HL-60 (cell line): Measurements from ENCODE around the gene MARCHF5.

Experiments
- DNase-seq, 2 experiments: peaks; one replicate each; pipeline ENCODE4 v3.0.0-alpha.2; 2010 to 2020; ENCODE audit warnings: low read depth in 1 of 2, low spot score in 1 of 2
- H3K27ac ChIP-seq: fragments of 250-450 bp; sonication (Bioruptor Pico); replicated peaks from 2 replicates; pipeline ENCODE4 v1.5.1; 2020; ENCODE audit warnings: mild to moderate bottlenecking, moderate library complexity
- H3K27me3 ChIP-seq: fragments of 250-450 bp; sonication (Bioruptor Pico); 2 replicates; pipeline ENCODE4 v1.5.1; 2021; ENCODE audit warnings: mild to moderate bottlenecking, moderate library complexity; ENCODE audit not compliant: insufficient read depth, poor library complexity, severe bottlenecking
- H3K4me3 ChIP-seq: replicated peaks from 2 replicates; pipeline ENCODE4 v1.5.1; 2011; ENCODE audit warnings: mild to moderate bottlenecking, control low read depth, low read length; ENCODE audit not compliant: insufficient read depth
- GABPA ChIP-seq: IDR thresholded peaks from 2 replicates; pipeline ENCODE4 v1.6.1; 2012; ENCODE audit warnings: low read depth
- POLR2AphosphoS5 ChIP-seq: IDR thresholded peaks from 2 replicates; pipeline ENCODE4 v1.6.1; 2012; ENCODE audit warnings: low read depth
- SPI1 ChIP-seq: IDR thresholded peaks from 2 replicates; pipeline ENCODE4 v1.6.1; 2012; ENCODE audit warnings: low read depth, mild to moderate bottlenecking, borderline replicate concordance
- TF ChIP-seq, protein P1 (sequence below): IDR thresholded peaks from 2 replicates; pipeline ENCODE4 v1.6.1; 2012; ENCODE audit warnings: low read depth; ENCODE audit not compliant: insufficient replicate concordance
- TF ChIP-seq, protein P2 (sequence below): IDR thresholded peaks from one replicate; pipeline ENCODE4 v1.5.1; 2011; ENCODE audit warnings: low read length, control low read depth, inconsistent platforms; ENCODE audit not compliant: insufficient read depth

MARCHF5 gene

DNA sequence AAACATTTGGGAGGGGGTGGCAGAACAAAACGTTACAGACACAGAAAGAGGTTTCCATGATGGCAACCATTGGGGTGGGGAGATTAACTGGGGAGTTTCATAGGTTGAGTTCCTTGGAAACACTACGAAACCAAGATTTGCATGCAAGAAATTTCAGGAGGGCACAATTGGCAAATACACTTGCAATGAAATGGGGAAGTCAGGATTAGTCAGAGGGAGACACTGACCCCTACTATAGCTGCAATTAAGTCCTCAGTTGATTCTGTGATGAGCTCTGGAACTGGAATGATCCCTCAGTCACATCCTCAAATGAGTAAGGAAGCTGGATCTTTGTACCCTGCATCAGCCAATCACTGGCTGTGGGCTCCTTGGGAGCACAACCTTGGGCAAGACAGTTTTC, 22.2 kb upstream of the MARCHF5 start:
- TF ChIP-seq, protein P1, sequence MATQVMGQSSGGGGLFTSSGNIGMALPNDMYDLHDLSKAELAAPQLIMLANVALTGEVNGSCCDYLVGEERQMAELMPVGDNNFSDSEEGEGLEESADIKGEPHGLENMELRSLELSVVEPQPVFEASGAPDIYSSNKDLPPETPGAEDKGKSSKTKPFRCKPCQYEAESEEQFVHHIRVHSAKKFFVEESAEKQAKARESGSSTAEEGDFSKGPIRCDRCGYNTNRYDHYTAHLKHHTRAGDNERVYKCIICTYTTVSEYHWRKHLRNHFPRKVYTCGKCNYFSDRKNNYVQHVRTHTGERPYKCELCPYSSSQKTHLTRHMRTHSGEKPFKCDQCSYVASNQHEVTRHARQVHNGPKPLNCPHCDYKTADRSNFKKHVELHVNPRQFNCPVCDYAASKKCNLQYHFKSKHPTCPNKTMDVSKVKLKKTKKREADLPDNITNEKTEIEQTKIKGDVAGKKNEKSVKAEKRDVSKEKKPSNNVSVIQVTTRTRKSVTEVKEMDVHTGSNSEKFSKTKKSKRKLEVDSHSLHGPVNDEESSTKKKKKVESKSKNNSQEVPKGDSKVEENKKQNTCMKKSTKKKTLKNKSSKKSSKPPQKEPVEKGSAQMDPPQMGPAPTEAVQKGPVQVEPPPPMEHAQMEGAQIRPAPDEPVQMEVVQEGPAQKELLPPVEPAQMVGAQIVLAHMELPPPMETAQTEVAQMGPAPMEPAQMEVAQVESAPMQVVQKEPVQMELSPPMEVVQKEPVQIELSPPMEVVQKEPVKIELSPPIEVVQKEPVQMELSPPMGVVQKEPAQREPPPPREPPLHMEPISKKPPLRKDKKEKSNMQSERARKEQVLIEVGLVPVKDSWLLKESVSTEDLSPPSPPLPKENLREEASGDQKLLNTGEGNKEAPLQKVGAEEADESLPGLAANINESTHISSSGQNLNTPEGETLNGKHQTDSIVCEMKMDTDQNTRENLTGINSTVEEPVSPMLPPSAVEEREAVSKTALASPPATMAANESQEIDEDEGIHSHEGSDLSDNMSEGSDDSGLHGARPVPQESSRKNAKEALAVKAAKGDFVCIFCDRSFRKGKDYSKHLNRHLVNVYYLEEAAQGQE: no peak
- TF ChIP-seq POLR2AphosphoS5 (no peak), GABPA (no peak), SPI1 (peak; percentile 89)
- TF ChIP-seq, protein P2, sequence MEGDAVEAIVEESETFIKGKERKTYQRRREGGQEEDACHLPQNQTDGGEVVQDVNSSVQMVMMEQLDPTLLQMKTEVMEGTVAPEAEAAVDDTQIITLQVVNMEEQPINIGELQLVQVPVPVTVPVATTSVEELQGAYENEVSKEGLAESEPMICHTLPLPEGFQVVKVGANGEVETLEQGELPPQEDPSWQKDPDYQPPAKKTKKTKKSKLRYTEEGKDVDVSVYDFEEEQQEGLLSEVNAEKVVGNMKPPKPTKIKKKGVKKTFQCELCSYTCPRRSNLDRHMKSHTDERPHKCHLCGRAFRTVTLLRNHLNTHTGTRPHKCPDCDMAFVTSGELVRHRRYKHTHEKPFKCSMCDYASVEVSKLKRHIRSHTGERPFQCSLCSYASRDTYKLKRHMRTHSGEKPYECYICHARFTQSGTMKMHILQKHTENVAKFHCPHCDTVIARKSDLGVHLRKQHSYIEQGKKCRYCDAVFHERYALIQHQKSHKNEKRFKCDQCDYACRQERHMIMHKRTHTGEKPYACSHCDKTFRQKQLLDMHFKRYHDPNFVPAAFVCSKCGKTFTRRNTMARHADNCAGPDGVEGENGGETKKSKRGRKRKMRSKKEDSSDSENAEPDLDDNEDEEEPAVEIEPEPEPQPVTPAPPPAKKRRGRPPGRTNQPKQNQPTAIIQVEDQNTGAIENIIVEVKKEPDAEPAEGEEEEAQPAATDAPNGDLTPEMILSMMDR: no peak
- Histone ChIP-seq H3K27me3 (no peaks in the 10 kb centered on the region), H3K27ac (no peak overlapping the region), H3K4me3 (no peak overlapping the region)
- peak; percentile 18 to 34 for DNase-seq

DNA sequence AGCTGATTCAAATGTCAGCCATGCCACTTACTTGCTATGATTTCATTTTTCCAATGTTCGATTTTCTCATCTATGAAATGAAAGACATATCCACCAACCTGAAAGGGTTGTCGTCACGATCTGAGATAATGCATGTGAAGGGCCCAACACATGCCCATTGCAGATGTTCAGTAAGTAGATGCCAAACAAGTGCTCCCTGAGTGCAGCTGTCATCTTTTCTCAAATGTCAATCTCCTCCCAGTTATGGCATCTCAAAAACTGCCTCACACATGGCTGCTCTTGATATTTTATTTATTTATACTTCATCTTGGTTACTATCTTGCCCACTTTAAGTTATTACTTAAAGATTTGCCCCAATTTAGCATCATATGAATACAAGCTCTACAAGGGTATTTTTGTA, 16.9 kb upstream of the MARCHF5 start:
- no peak for DNase-seq
- H3K4me3 ChIP-seq: no peak overlapping the region
- H3K27me3 ChIP-seq: no peaks in the 10 kb centered on the region
- no peak for TF ChIP-seq GABPA
- TF ChIP-seq, protein P1: no peak
- no peak overlapping the region for H3K27ac ChIP-seq

DNA sequence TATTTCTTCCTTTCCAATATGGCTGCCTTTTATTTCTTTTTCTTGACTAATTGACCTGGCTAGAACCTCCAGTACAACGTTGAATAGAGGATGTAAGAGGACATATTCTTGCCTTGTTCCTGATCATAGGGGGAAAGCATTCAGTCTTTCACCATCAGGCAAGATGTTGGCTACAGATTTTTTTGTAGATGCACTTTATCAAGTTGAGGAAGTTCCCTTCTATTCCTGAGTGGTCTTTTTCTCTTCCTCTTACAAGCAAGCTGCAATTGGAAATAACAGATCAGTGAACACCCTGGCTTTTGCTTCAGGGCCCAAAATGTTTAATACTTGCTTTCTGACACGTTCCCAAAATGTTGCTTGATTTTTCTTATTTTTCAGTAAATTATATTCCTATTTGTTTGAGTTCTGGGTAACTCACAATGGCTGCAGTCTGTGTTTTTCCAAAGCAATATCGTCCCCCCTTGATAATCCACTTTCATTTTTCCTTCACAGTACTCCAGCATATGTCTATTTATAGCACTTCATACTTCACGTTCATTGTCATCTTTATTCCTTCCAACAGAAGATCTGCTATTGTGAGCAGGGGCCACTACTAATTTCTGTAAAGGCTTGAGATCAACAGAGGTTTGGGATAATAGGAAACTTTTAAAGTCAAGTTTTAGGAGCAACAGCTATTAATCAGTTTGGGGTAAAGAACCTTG, 11.8 kb upstream of the MARCHF5 start:
- TF ChIP-seq SPI1 (no peak), GABPA (no peak), POLR2AphosphoS5 (no peak)
- TF ChIP-seq, protein P1: no peak
- TF ChIP-seq, protein P2: no peak
- Histone ChIP-seq H3K27ac (no peak overlapping the region), H3K4me3 (no peak overlapping the region), H3K27me3 (no peaks in the 10 kb centered on the region)
- DNase-seq: no peak
